Peyer's patch (tissue), 4 donors: ENCODE results near the gene B3GLCT. TPM values are rescaled to one million over a fixed set of nuclear protein-coding genes. Genes with fewer than 3 reads are reported as not detected.

Experiments used
- DNase-seq, 3 donors: peaks; one replicate each; pipeline ENCODE4 v3.0.0-alpha.2; 2017 to 2019
- H3K27ac ChIP-seq, 4 donors: fragments of 200-600 bp; sonication (generic); one replicate each; pipeline ENCODE4 v1.5.1; 2016 to 2019
- H3K27me3 ChIP-seq, 2 donors: fragments of 200-600 bp; sonication (generic); one replicate each; pipeline ENCODE4 v1.5.1; 2019
- H3K36me3 ChIP-seq, 3 donors: fragments of 200-600 bp; sonication (generic); one replicate each; pipeline ENCODE4 v1.5.1; 2016 to 2019
- H3K4me1 ChIP-seq, 4 donors: fragments of 200-600 bp; sonication (generic); one replicate each; pipeline ENCODE4 v1.5.1; 2016 to 2019
- H3K4me3 ChIP-seq, 4 donors: fragments of 200-600 bp; sonication (generic); 1 replicate in 3 of 4; 2 replicates in 1 of 4; pipeline ENCODE4 v1.5.1; 2016 to 2019; ENCODE audit warnings: mild to moderate bottlenecking in 1 of 4
- H3K9me3 ChIP-seq, 4 donors: fragments of 200-600 bp; sonication (generic); one replicate each; pipeline ENCODE4 v1.5.1; 2016 to 2019; ENCODE audit warnings: mild to moderate bottlenecking in 1 of 4
- CTCF ChIP-seq, 6 experiments: fragments of 450-650 bp in 4 of 6; fragments of 200-600 bp in 2 of 6; sonication (generic) in 1 of 6; IDR thresholded peaks; one replicate each; pipeline ENCODE4 v1.5.1; 2017 to 2019; ENCODE audit warnings: antibody characterized with exemption in 6 of 6, mild to moderate bottlenecking in 3 of 6, moderate library complexity in 1 of 6
- POLR2A ChIP-seq, 2 donors: fragments of 450-650 bp; IDR thresholded peaks; one replicate each; pipeline ENCODE4 v1.5.1; 2017; ENCODE audit warnings: antibody characterized with exemption in 2 of 2, mild to moderate bottlenecking in 2 of 2, moderate library complexity in 2 of 2
- total RNA-seq, 4 donors: library from RNA; depleted of rRNA; stranded (reverse); fragments of >200 nt; gene quantifications; one replicate each; pipeline ENCODE4 v1.1.0, GENCODE V29; 2016

The B3GLCT gene
- total RNA-seq, 4 donors from 2014 or later: 3.3 to 5.4 (median 3.4) TPM

- no peak overlapping the region for H3K4me3 ChIP-seq
- no peaks in the 10 kb centered on the region for H3K27me3 ChIP-seq
- peaks cover 0 to 18% (median 1%) of the 10 kb centered on the region in 4 donors for H3K9me3 ChIP-seq
- no peak overlapping the region for H3K27ac ChIP-seq
- no peaks in the 10 kb centered on the region for H3K4me1 ChIP-seq
- TF ChIP-seq POLR2A (IDR thresholded peaks at IDR 0.05) (no peak), CTCF (IDR thresholded peaks at IDR 0.05) (no peak)
- no peak for DNase-seq
- H3K36me3 ChIP-seq: no peaks in the 10 kb centered on the region
These were observed 167.6 kb downstream of the B3GLCT start for GRCh38 chr13:31367410-31367809.

- H3K4me1 ChIP-seq: no peaks in the 10 kb centered on the region
- no peak for DNase-seq
- H3K27me3 ChIP-seq: no peaks in the 10 kb centered on the region
- H3K4me3 ChIP-seq: no peak overlapping the region
- no peak overlapping the region for H3K27ac ChIP-seq
- peaks cover 0 to 18% (median 1%) of the 10 kb centered on the region in 4 donors for H3K9me3 ChIP-seq
- H3K36me3 ChIP-seq: no peaks in the 10 kb centered on the region
- TF ChIP-seq CTCF (IDR thresholded peaks at IDR 0.05): no peak
- TF ChIP-seq POLR2A (IDR thresholded peaks at IDR 0.05): no peak
These were observed 169.4 kb downstream of the B3GLCT start for GRCh38 chr13:31369213-31369612.

- Histone ChIP-seq H3K36me3 (no peaks in the 10 kb centered on the region), H3K27me3 (no peaks in the 10 kb centered on the region), H3K4me1 (no peaks in the 10 kb centered on the region), H3K9me3 (no peaks in the 10 kb centered on the region), H3K27ac (no peak overlapping the region), H3K4me3 (no peak overlapping the region)
- TF ChIP-seq POLR2A (IDR thresholded peaks at IDR 0.05) (no peak), CTCF (IDR thresholded peaks at IDR 0.05) (no peak)
- no peak for DNase-seq
These were observed 172.7 kb downstream of the B3GLCT start for GRCh38 chr13:31372454-31372853.

- H3K9me3 ChIP-seq: no peaks in the 10 kb centered on the region
- no peak overlapping the region for H3K4me3 ChIP-seq
- H3K4me1 ChIP-seq: no peaks in the 10 kb centered on the region
- H3K36me3 ChIP-seq: no peaks in the 10 kb centered on the region
- no peak overlapping the region for H3K27ac ChIP-seq
- DNase-seq: no peak
- TF ChIP-seq CTCF (IDR thresholded peaks at IDR 0.05): no peak
- TF ChIP-seq POLR2A (IDR thresholded peaks at IDR 0.05): no peak
- H3K27me3 ChIP-seq: no peaks in the 10 kb centered on the region
These were observed 174.9 kb downstream of the B3GLCT start for GRCh38 chr13:31374682-31375081.

- peak in 2 of 3 donors; percentile 67 to 69 for DNase-seq
- no peaks in the 10 kb centered on the region for H3K27me3 ChIP-seq
- no peak overlapping the region for H3K27ac ChIP-seq
- H3K4me3 ChIP-seq: no peak overlapping the region
- H3K36me3 ChIP-seq: no peaks in the 10 kb centered on the region
- no peak for TF ChIP-seq CTCF (IDR thresholded peaks at IDR 0.05)
- no peak for TF ChIP-seq POLR2A (IDR thresholded peaks at IDR 0.05)
- no peaks in the 10 kb centered on the region for H3K9me3 ChIP-seq
- H3K4me1 ChIP-seq: no peaks in the 10 kb centered on the region
These were observed 178.2 kb downstream of the B3GLCT start for GRCh38 chr13:31377946-31378345.

- Histone ChIP-seq H3K27me3 (no peaks in the 10 kb centered on the region), H3K27ac (no peak overlapping the region), H3K4me3 (no peak overlapping the region), H3K9me3 (no peaks in the 10 kb centered on the region), H3K36me3 (no peaks in the 10 kb centered on the region), H3K4me1 (no peaks in the 10 kb centered on the region)
- DNase-seq: no peak
- no peak for TF ChIP-seq POLR2A (IDR thresholded peaks at IDR 0.05)
- TF ChIP-seq CTCF (IDR thresholded peaks at IDR 0.05): no peak
These were observed 180.9 kb downstream of the B3GLCT start for GRCh38 chr13:31380715-31381114.
